HL-60 (cell line): ENCODE results near the gene ZZZ3.

Source experiments
- GABPA ChIP-seq: IDR thresholded peaks from 2 replicates; pipeline ENCODE4 v1.6.1; 2012; ENCODE audit warnings: low read depth
- POLR2AphosphoS5 ChIP-seq: IDR thresholded peaks from 2 replicates; pipeline ENCODE4 v1.6.1; 2012; ENCODE audit warnings: low read depth

GRCh38 chr1:77639557-77640069 is 42.8 kb downstream of the ZZZ3 start:
- TF ChIP-seq GABPA (no peak), POLR2AphosphoS5 (no peak)
